Neural progenitor cell (in vitro differentiated cells): ENCODE data around the gene NOVA2.
A peak's percentile ranks its signal among the peaks of the same experiment; 100 is the strongest.

ENCODE experiments used
- EZH2 ChIP-seq: fragments of 200-600 bp; sonication (generic); IDR thresholded peaks from 2 replicates; pipeline ENCODE4 v1.6.1; 2017; ENCODE audit warnings: antibody characterized with exemption, mild to moderate bottlenecking, moderate library complexity
- EZH2phosphoT487 ChIP-seq: fragments of 200-600 bp; sonication (generic); IDR thresholded peaks from 2 replicates; pipeline ENCODE4 v1.6.1; 2017; ENCODE audit warnings: antibody characterized with exemption
- TF ChIP-seq, protein P1 (sequence below): fragments of 200-600 bp; sonication (generic); IDR thresholded peaks from 2 replicates; pipeline ENCODE4 v1.5.1; 2017; ENCODE audit warnings: antibody characterized with exemption, mild to moderate bottlenecking

DNA sequence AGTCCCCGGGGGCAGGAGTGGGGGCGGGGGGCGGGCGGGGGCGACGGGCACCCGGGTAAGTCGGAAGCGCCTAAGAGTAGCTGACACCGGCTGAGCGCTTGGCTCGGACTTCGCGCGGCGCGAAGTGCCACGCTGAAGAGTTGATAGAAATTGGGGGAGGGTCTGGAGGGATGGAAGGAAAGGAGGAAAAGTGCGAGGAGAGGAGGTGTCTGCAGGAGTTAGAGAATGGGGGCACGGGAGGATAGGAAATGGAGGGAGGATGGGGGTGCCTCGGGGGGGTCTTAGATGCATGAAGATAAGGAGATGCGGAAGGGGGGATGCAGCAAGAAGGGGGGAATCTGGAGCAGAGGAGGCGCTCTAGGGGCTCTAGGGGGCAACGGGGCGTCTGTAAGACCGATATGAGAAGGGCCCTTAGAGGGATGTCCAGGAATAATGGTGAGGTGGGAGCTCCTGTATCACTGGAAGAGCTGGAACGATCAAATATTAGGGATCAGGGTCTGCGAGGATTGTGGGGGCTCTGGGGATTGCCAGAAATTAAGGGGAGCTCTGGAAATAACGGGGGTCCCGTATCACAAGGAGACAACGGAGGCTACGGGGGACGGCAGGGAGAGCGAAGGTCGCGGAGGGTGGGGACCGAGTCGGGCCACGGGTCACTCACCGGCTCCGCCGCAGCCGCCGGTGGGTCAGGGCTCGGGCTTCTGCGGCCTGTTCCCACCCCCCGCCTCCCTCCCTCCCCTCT is 71.6 kb downstream of the NOVA2 start, which contains the start of gene MYPOP:
- TF ChIP-seq EZH2 (no peak), EZH2phosphoT487 (peak; percentile 4)
- TF ChIP-seq, protein P1, sequence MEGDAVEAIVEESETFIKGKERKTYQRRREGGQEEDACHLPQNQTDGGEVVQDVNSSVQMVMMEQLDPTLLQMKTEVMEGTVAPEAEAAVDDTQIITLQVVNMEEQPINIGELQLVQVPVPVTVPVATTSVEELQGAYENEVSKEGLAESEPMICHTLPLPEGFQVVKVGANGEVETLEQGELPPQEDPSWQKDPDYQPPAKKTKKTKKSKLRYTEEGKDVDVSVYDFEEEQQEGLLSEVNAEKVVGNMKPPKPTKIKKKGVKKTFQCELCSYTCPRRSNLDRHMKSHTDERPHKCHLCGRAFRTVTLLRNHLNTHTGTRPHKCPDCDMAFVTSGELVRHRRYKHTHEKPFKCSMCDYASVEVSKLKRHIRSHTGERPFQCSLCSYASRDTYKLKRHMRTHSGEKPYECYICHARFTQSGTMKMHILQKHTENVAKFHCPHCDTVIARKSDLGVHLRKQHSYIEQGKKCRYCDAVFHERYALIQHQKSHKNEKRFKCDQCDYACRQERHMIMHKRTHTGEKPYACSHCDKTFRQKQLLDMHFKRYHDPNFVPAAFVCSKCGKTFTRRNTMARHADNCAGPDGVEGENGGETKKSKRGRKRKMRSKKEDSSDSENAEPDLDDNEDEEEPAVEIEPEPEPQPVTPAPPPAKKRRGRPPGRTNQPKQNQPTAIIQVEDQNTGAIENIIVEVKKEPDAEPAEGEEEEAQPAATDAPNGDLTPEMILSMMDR = no peak
